ENCODE data around the gene FHIP1A. TPM values are rescaled to one million over a fixed set of nuclear protein-coding genes. Genes with fewer than 3 reads are reported as not detected.

Gene FHIP1A
- total and polyA plus RNA-seq, 9 of the 15 experiments (the other 6 are each of a cell fraction or from before 2014, with no cell fraction given): 0.01 to 0.95 (median 0.04) TPM; not detected in 4

- TF ChIP-seq, protein P1, sequence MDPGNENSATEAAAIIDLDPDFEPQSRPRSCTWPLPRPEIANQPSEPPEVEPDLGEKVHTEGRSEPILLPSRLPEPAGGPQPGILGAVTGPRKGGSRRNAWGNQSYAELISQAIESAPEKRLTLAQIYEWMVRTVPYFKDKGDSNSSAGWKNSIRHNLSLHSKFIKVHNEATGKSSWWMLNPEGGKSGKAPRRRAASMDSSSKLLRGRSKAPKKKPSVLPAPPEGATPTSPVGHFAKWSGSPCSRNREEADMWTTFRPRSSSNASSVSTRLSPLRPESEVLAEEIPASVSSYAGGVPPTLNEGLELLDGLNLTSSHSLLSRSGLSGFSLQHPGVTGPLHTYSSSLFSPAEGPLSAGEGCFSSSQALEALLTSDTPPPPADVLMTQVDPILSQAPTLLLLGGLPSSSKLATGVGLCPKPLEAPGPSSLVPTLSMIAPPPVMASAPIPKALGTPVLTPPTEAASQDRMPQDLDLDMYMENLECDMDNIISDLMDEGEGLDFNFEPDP (CRISPR knock-in tag; IDR thresholded peaks at IDR 0.05): no peak
- TF ChIP-seq FOXK2 (conservative IDR thresholded peaks at IDR 0.05 in 1 of 2, IDR thresholded peaks at IDR 0.05 in 1 of 2; ENCODE audit: low read depth in 2 of 2): no peak
- no peak for TF ChIP-seq PRMT5 (CRISPR knock-in tag; IDR thresholded peaks at IDR 0.05)
These were observed 17.5 kb downstream of the FHIP1A start (continued) for GRCh38 chr4:151426513-151426912.

DNA sequence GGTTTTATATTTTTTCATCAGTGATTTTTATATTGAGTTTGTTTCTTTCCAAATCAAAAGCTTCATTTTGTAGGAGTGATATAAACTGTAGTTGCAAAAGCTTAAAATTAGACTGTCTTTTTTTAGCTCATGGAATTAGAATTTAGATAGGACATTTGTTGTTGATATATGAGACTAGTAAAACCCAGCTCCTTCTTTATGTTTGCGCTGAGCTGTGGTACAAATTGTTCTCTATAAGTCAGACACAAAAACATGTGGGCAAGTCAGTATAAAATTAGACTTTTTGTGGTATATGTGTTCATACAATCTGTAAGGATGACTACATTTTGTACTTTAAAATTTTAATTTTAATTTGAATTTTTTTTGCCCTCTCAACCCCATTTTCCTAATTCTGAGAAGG, 18.3 kb downstream of the FHIP1A start:
- Histone ChIP-seq H4K20me1 (replicated peaks; ENCODE audit: control insufficient read depth, insufficient read depth, low read length) (no peaks in the 10 kb centered on the region), H3K9me1 (ENCODE audit: control insufficient read depth, insufficient read depth, low read length) (no peaks in the 10 kb centered on the region), H3K79me2 (ENCODE audit: control insufficient read depth, insufficient read depth, low read length) (no peaks in the 10 kb centered on the region), H3K9ac (ENCODE audit: insufficient read depth in 1 of 2, low read depth in 2 of 2, low read length in 2 of 2) (no peak overlapping the region), H3K4me2 (ENCODE audit: insufficient read depth, low read length) (no peak overlapping the region), H3K4me1 (replicated peaks in 1 of 2; ENCODE audit: control insufficient read depth in 2 of 2, insufficient read depth in 2 of 2, low read length in 2 of 2) (no peaks in the 10 kb centered on the region), H3K36me3 (ENCODE audit: control insufficient read depth, insufficient read depth, low read length) (no peaks in the 10 kb centered on the region), H3K4me3 (no peak overlapping the region), H3K27me3 (ENCODE audit: control insufficient read depth in 2 of 2, insufficient read depth in 2 of 2, low read length in 2 of 2) (no peaks in the 10 kb centered on the region), H3K27ac (ENCODE audit: extremely low read depth, low read depth, low read length) (no peak overlapping the region), H3K9me3 (replicated peaks; ENCODE audit: control insufficient read depth, insufficient read depth, low read depth, low read length) (no peaks in the 10 kb centered on the region), H2AFZ (ENCODE audit: low read depth, low read length) (no peak overlapping the region)
- 0% methylated on average over 1 of the region's 1 CpG for WGBS (ENCODE audit: insufficient coverage, low coverage, missing lambda C conversion rate)
- ATAC-seq: no peak
- DNase-seq (ENCODE audit: extremely low read depth in 1 of 4, low spot score in 3 of 4): no peak
- intact Hi-C loops (cut with micrococcal nuclease): no loop called here
- CTCF ChIA-PET (ENCODE audit: low intra/inter-chr PET ratio): no interaction called here
- POLR2A ChIA-PET: no interaction called here
- BruUV-seq (replicated peaks): no TSS peak
- FAIRE-seq: no peak
- in situ Hi-C loops (cut with MboI): no loop called here
- TF ChIP-seq ZBTB2 (IDR thresholded peaks at IDR 0.05) (no peak), THRA (IDR thresholded peaks at IDR 0.05) (no peak), TGIF2 (CRISPR knock-in tag; IDR thresholded peaks at IDR 0.05) (no peak), ATF1 (CRISPR knock-in tag; IDR thresholded peaks at IDR 0.05) (no peak), ATF1 (tag; IDR thresholded peaks at IDR 0.05) (no peak), POLR2H (tag; IDR thresholded peaks at IDR 0.05; ENCODE audit: low read depth) (no peak), BDP1 (IDR thresholded peaks at IDR 0.05; ENCODE audit: insufficient read depth, insufficient read length) (no peak), MAFF (IDR thresholded peaks at IDR 0.05; ENCODE audit: low read length) (no peak), CCNT2 (IDR thresholded peaks at IDR 0.05; ENCODE audit: borderline replicate concordance, extremely low read depth, insufficient read length, low read depth, low read length) (no peak), ELF2 (CRISPR knock-in tag; IDR thresholded peaks at IDR 0.05) (no peak), TCF15 (CRISPR knock-in tag; IDR thresholded peaks at IDR 0.05) (no peak)
- TF ChIP-seq, protein P2, sequence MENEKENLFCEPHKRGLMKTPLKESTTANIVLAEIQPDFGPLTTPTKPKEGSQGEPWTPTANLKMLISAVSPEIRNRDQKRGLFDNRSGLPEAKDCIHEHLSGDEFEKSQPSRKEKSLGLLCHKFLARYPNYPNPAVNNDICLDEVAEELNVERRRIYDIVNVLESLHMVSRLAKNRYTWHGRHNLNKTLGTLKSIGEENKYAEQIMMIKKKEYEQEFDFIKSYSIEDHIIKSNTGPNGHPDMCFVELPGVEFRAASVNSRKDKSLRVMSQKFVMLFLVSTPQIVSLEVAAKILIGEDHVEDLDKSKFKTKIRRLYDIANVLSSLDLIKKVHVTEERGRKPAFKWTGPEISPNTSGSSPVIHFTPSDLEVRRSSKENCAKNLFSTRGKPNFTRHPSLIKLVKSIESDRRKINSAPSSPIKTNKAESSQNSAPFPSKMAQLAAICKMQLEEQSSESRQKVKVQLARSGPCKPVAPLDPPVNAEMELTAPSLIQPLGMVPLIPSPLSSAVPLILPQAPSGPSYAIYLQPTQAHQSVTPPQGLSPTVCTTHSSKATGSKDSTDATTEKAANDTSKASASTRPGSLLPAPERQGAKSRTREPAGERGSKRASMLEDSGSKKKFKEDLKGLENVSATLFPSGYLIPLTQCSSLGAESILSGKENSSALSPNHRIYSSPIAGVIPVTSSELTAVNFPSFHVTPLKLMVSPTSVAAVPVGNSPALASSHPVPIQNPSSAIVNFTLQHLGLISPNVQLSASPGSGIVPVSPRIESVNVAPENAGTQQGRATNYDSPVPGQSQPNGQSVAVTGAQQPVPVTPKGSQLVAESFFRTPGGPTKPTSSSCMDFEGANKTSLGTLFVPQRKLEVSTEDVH (IDR thresholded peaks at IDR 0.05; ENCODE audit: low read depth, partially characterized antibody): no peak
